Ovary (tissue), 9 donors: ENCODE results near the gene SYT3. TPM values are rescaled to one million over a fixed set of nuclear protein-coding genes. Genes with fewer than 3 reads are reported as not detected.

Experiments used
- DNase-seq, 5 donors: peaks; one replicate each; pipeline ENCODE4 v3.0.0-alpha.2; 2019 to 2020
- H3K27ac ChIP-seq, 2 donors: fragments of 200-600 bp; one replicate each; pipeline versions ENCODE4 v1.5.1 to v1.8.0; 2019 to 2022
- H3K27me3 ChIP-seq: fragments of 200-600 bp; one replicate; pipeline ENCODE4 v1.8.0; 2022
- H3K36me3 ChIP-seq: fragments of 200-600 bp; sonication (generic); one replicate; pipeline ENCODE4 v1.5.1; 2019
- H3K4me1 ChIP-seq: one replicate; pipeline ENCODE4 v1.8.1; 2013; ENCODE audit warnings: mild to moderate bottlenecking, moderate library complexity; ENCODE audit not compliant: insufficient read depth
- H3K4me3 ChIP-seq: fragments of 200-600 bp; sonication (generic); one replicate; pipeline ENCODE4 v1.5.1; 2017
- H3K9me3 ChIP-seq, 2 donors: fragments of 200-600 bp in 1 of 2; sonication (generic) in 1 of 2; one replicate each; pipeline versions ENCODE4 v1.5.1 to v1.8.1; 2013 to 2019; ENCODE audit warnings: mild to moderate bottlenecking in 1 of 2, moderate library complexity in 1 of 2
- EP300 ChIP-seq: sonication (generic); formaldehyde crosslinking; IDR thresholded peaks from one replicate; pipeline ENCODE4 v1.6.1; 2017; ENCODE audit warnings: antibody characterized with exemption
- POLR2A ChIP-seq: fragments of 450-650 bp; IDR thresholded peaks from one replicate; pipeline ENCODE4 v1.6.1; 2017; ENCODE audit warnings: antibody characterized with exemption, mild to moderate bottlenecking, moderate library complexity
- WGBS, 3 donors: extraction: QIAGEN DNeasy Blood & Tissue Kit in 1 of 3; methylation state at CpG; one replicate each; pipeline versions ENCODE4 v1.1.5 to v1.1.7; 2013 to 2017; 5-methylcytosine and 5-hydroxymethylcytosine counted together
- intact Hi-C, 4 donors: fragments of 100-400 bp; cut with DNase I; formaldehyde crosslinking; loops; one replicate each; pipeline versions ENCODE4 v1.11.0 to v1.15.1; 2022 to 2023
- polyA plus RNA-seq, 2 donors: library from polyadenylated mRNA; stranded (reverse); fragments of 200-250 nt in 1 of 2; fragments of 350-450 nt in 1 of 2; fragmentation: Illumina TruSeq in 1 of 2; extraction: RNeasy Lipid Tissue Mini Kit (QIAGEN cat#74804) in 1 of 2; gene quantifications; one replicate each; pipeline ENCODE4 v1.2.3, GENCODE V29; 2013 to 2014
- total RNA-seq, 7 donors: library from RNA; depleted of rRNA in 2 of 7; stranded (reverse); fragments of >200 nt in 2 of 7; fragmentation: NEBNext Ultra II Directional in 3 of 7; extraction: Animal tissue kit (Norgen Biotek cat#: 25700) in 3 of 7; gene quantifications; one replicate each; pipeline versions ENCODE4 v1.1.0 to v1.2.4, GENCODE V29; 2016 to 2023
- TF ChIP-seq, protein P1 (sequence below), 3 donors: fragments of 450-650 bp in 2 of 3; fragments of 200-600 bp in 1 of 3; IDR thresholded peaks; one replicate each; pipeline versions ENCODE4 v1.5.1 to v1.8.0; 2016 to 2022; ENCODE audit warnings: antibody characterized with exemption in 3 of 3, mild to moderate bottlenecking in 1 of 3
- donor health status: DM: no; HTN: no; CAD: no; lungs with moderate emphysema.
- donor health status: DM: no; HTN: no; CAD: no.
- donor health status: Bipolar disorder and iron deficiency.
- donor health status: DM: yes; HTN: yes; CAD: no.
- donor health status: DM: no; HTN: no; CAD: no.
- donor health status: DM: yes; HTN: yes; CAD: no.

The SYT3 gene
- total and polyA plus RNA-seq, 9 donors: 0.08 to 0.32 (median 0.10) TPM; not detected in 6

DNA sequence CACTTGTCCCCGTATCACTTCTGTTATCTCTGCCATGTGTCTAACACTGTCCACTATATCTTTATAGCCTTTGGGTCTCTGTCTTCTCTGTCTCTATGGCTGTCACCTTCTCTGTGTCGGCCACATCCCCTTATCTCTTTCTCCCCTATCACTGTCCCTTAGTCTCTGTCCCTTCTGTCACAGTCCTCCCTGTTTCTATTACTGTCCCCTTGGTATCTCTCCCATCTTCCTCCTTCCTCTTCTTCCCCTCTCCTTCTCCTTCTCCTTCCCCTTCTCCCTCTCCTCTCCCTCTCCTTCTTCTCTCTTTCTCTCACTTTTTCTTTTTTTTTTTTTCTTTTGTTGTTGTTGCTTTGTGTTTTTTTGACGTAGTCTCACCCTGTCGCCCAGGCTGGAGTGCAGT is 36.7 kb downstream of the SYT3 start:
- no peak for DNase-seq
- WGBS, 3 donors: 79 to 86% (median 80%) methylated on average over 4 of the region's 4 CpGs
- no peak overlapping the region for H3K4me3 ChIP-seq
- H3K4me1 ChIP-seq: no peaks in the 10 kb centered on the region
- intact Hi-C loops: no loop called here
- TF ChIP-seq, protein P1, sequence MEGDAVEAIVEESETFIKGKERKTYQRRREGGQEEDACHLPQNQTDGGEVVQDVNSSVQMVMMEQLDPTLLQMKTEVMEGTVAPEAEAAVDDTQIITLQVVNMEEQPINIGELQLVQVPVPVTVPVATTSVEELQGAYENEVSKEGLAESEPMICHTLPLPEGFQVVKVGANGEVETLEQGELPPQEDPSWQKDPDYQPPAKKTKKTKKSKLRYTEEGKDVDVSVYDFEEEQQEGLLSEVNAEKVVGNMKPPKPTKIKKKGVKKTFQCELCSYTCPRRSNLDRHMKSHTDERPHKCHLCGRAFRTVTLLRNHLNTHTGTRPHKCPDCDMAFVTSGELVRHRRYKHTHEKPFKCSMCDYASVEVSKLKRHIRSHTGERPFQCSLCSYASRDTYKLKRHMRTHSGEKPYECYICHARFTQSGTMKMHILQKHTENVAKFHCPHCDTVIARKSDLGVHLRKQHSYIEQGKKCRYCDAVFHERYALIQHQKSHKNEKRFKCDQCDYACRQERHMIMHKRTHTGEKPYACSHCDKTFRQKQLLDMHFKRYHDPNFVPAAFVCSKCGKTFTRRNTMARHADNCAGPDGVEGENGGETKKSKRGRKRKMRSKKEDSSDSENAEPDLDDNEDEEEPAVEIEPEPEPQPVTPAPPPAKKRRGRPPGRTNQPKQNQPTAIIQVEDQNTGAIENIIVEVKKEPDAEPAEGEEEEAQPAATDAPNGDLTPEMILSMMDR (IDR thresholded peaks at IDR 0.05): no peak
- TF ChIP-seq POLR2A: no peak
- no peak for TF ChIP-seq EP300
- H3K27ac ChIP-seq: no peak overlapping the region
- H3K9me3 ChIP-seq: no peaks in the 10 kb centered on the region
- no peaks in the 10 kb centered on the region for H3K27me3 ChIP-seq
- H3K36me3 ChIP-seq: no peaks in the 10 kb centered on the region

DNA sequence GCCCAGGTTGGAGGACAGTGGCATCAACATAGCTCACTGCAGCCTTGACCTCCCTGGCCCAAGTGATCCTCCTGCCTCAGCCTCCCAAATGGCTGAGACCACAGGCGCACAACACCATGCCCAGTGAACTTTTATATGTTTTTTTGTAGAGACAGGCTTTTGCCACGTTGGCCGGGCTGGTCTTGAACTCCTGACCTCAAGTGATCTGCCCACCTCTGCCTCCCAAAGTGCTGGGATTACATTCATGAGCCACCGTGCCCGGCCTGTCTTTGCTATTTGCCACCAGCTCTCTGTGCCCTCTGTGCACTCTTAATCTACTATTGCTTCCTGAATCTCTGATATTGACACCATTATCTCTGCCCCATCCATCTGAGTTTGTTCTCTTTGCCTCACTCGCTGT is 37.2 kb downstream of the SYT3 start:
- intact Hi-C loops: no loop called here
- H3K9me3 ChIP-seq: no peaks in the 10 kb centered on the region

DNA sequence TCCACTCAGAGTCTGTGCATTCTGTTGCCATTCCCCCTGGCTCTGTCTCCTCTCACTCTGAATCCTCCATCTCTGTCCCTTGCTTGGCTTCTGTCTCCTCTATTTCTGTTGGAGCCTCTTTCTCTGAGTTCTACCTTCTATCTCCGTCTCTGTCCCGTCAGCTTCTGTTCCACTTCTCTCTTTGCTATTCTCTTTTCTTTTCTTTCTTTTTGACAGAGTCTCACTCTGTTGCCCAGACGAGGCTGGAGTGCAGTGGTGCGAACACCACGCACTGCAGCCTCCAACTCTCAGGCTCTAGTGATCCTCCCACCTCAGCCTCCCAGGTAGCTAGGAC is 37.6 kb downstream of the SYT3 start:
- Histone ChIP-seq H3K9me3 (no peaks in the 10 kb centered on the region), H3K36me3 (no peaks in the 10 kb centered on the region), H3K27ac (no peak overlapping the region), H3K4me3 (no peak overlapping the region), H3K4me1 (no peaks in the 10 kb centered on the region), H3K27me3 (no peaks in the 10 kb centered on the region)
- WGBS, 3 donors: 77 to 79% (median 79%) methylated on average over 5 of the region's 5 CpGs
- intact Hi-C loops: no loop called here
- TF ChIP-seq, protein P1 (IDR thresholded peaks at IDR 0.05): no peak
- TF ChIP-seq POLR2A (no peak), EP300 (no peak)
- DNase-seq: no peak

More for the DNA sequence above, 37.2 kb downstream of the SYT3 start:
- no peaks in the 10 kb centered on the region for H3K4me1 ChIP-seq
- no peak for TF ChIP-seq EP300
- TF ChIP-seq, protein P1 (IDR thresholded peaks at IDR 0.05): no peak
- no peak for TF ChIP-seq POLR2A
- H3K36me3 ChIP-seq: no peaks in the 10 kb centered on the region
- no peaks in the 10 kb centered on the region for H3K27me3 ChIP-seq
- no peak for DNase-seq
- no peak overlapping the region for H3K4me3 ChIP-seq
- WGBS, 3 donors: 60 to 86% (median 70%) methylated on average over 6 of the region's 6 CpGs
- H3K27ac ChIP-seq: no peak overlapping the region

DNA sequence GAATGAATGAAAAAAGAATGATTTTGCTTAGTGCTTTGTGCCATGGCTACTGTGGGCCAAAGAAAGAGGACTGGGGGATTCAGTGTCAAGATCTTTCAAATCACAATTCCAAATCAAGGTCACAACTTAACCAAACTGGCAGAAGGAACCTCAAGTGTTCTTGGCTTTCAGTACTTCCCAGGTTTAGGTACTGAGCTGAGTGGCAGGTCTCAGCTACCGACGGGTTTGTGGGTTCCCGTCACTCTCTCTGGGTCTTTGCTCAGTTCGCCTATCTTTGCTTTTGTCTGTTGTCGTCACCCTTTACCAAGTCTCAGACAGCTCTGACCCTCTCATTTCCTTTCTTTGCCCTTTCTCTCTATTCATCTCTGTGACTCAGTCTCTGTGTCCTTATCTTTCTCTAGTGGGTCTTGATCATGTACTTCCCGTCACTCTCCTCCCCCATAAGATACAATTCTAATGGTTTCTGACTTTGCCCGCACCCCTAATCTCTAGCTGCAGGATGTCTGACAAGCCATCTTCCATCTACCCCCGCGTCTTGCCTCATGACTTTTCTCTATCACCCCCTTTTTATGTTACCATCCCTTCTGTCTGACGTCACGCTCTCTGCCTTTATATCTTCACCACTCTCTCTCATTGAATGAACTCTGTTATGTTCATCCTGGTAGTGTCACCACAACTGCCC is 38.1 kb downstream of the SYT3 start:
- Histone ChIP-seq H3K27ac (no peak overlapping the region), H3K9me3 (no peaks in the 10 kb centered on the region), H3K4me1 (no peaks in the 10 kb centered on the region), H3K4me3 (no peak overlapping the region), H3K36me3 (no peaks in the 10 kb centered on the region), H3K27me3 (no peaks in the 10 kb centered on the region)
- WGBS, 3 donors: 59 to 74% (median 63%) methylated on average over 11 of the region's 11 CpGs
- intact Hi-C loops: no loop called here
- DNase-seq: no peak
- TF ChIP-seq, protein P1 (IDR thresholded peaks at IDR 0.05): no peak
- TF ChIP-seq POLR2A (no peak), EP300 (no peak)
